GM19035 (cell line): ENCODE measurements around the gene MYOF.
A peak's percentile ranks its signal among the peaks of the same experiment; 100 is the strongest.

Experiments used
- ATAC-seq: cut with Tn5 transposase; IDR thresholded peaks from one replicate; pipeline ENCODE4 v1.9.1; 2021; ENCODE audit not compliant: unreplicated experiment

The MYOF gene

DNA sequence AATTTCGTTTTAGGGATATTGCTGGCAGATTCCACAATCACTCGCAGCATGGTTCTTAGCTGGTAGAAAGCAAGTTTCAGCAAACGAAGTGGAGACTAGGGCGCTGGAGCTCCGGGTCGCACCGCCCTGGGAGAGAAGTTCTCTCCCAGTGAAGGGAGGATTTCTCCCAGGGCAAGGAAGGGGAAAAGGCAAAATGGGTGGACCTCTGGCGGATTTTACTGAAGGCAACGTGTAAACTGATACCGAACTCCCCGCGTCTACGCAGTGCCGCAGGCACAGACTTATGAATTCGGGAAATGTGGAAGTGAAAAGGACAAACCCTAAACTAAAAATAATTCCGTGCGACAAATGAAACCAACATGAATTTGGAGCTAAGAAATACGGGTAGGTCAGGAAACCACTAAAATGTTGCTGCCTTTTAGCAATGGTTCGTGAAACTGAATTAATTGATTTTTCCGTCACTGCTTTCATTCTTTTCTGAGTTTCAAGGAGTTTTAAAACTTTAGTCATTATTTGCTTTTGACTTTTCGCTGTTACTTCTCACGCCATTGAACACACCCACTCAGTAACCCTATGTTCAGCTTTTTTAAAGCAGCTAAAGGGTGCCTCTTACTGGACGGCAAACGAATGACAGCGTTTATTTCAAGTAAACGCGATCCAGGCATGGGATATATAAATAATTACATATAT is at the start of gene MYOF:
TSS of gene MYOF (minus strand) at position 190 of the 690 bp plus-strand sequence. CDS start at position 50, 140 bp downstream.
- ATAC-seq: peak; percentile 65

DNA sequence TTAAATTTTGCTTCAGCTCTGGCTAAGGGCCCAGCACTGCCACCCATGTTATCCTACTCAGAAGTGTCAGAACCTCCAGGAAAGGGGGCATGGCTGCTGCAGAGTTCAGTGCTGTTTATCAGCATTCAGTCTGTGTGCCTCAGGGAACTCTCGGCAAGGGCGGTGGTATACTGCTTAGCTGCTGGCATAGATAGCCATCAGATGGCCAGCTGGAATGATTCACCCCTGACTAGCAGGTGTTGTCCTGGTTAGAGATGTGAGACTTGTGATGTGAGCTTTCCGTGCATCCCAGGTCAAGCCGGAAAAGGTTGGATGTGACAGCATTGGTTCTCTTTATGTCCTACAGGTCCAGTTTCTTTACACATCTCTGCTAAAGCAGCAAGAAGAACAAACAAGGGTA is 36.4 kb upstream of the MYOF start:
- no peak for ATAC-seq

DNA sequence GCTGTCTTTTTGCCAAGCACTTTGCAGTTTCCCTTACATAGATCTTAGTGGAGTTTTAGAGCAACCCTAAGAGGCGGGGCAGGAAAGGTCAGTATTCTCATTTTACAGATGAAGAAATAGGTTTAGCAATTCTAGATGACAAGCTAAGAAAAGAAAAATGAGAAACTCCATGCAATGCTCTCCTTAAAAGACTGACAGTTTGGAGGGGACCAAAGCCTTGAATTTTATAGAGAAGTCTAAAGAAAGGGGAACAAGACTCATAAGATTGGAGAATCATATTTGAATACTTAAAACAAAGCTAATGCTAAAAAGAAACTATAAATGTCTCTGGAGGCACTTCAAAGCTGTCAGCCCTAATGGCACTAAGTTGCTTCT is 33.9 kb upstream of the MYOF start:
- ATAC-seq: no peak

DNA sequence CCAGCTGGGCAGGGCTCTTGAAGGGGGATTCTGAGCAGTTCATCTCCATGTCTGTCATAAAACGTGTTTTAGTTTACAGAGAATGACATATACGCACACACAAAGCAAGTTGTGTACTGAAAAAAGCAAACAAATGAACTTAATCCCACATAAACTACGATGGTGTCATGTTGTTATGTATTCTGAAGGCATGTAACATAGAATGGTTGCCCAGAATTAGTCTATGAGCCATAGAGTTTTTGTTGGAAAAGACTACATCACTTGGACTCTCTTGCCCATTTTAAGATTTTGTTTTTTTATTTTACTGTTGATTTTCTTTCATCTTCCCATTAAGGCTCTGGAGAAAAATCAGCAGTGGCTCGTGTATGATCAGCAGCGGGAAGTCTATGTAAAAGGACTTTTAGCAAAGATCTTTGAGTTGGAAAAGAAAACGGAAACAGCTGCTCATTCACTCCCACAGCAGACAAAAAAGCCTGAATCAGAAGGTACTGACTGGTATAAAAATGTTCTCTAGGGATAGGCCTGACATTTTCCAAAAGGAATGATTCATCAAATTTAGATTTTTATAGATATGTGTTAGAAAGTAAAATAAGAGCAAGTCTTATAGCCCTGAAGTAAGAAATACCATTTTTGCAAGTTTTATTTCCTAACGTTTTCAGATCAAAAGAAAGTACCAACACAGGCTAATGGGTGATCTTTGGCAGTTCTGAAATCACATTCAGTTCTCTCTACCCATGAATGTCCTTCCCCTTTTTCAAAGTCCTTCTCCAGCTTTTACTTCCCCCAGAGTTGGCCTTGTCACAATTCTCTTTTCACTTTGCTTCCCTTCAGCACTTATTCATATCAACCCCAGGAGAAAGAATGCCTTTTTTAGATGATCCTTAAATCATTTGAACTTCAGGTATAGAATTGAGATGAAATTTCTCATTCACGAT is 33.2 kb upstream of the MYOF start:
- no peak for ATAC-seq

DNA sequence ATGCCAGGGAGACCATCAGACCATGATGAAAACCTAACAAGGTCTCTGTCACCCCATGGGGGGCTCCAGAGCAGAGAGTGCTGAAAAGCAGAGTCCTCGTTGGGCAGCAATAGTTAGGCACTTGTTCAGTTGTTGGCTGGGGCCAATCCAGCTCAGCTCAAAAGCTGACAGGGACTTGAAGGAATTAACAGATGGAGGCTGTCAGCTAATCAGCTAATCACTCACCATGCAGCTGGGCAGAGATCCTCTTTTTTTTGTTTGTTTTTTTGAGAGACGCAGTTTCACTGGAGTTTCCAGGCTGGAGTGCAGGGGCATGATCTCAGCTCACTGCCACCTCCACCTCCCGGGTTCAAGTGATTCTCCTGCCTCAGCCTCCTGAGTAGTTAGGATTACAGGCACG is 32.4 kb upstream of the MYOF start:
- no peak for ATAC-seq

- no peak for ATAC-seq
These were observed 31.0 kb upstream of the MYOF start for GRCh38 chr10:93513091-93513490.

GRCh38 chr10:93512565-93512964 is 30.4 kb upstream of the MYOF start:
- ATAC-seq: no peak

DNA sequence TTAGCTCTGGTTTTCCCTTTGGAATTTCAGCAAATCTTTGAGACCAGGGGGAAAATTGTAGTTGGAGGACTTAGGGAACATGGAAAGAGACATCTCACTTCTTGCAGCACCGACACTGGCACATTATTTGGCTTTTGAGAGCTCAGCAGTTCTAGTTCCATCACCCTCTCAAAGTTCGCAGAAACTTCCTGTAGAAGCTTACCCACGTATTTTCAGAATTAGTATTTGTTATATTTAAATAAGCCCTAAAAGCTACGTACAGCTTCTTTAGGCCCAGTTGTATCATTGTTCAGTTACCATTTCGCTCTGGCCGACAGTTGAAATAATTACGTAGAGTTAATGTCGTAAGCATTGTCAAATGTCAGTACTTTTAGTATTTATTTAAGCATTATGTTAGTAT is 27.7 kb upstream of the MYOF start:
- ATAC-seq: no peak

- ATAC-seq: no peak
These were observed 22.9 kb upstream of the MYOF start for GRCh38 chr10:93505075-93505474.

- peak; percentile 76 for ATAC-seq
These were observed 20.9 kb upstream of the MYOF start for GRCh38 chr10:93503075-93503474.

DNA sequence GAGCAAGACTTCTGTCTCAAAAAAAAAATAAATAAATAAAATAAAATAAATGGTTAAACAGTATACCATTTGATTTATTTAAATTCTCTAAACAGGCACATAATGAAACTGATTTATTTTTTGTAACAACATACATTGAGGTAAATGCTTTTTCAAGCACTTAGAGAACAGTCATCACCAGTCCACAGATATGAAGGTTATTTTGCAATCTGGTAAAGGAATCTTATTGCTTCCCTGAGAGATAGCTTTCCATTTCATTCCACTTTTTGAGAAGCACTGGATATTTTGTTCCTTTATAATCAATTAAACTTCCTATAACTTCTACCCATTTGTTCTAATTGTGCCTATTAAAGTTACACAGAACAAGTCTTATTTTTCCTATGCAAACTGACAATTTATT is 19.5 kb upstream of the MYOF start:
- ATAC-seq: no peak

DNA sequence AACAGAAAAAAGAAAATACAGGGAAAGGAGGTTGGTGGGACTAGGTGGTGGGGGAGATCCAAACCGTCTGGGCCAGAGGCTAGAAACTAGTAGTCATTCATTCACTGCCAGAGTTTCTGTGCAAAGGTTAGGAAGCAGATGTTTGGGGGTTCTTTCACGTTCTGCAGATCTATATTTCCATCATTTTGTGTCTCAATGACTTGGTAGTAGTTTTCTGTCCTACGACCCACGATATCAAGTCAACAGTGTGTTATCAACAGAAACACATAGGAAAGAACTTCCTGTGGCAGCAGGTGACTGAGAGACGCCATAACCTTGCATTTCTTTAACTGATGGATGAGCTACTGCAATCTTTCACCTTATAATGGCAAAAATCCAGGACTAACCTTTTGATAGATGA is 16.0 kb upstream of the MYOF start:
- no peak for ATAC-seq

DNA sequence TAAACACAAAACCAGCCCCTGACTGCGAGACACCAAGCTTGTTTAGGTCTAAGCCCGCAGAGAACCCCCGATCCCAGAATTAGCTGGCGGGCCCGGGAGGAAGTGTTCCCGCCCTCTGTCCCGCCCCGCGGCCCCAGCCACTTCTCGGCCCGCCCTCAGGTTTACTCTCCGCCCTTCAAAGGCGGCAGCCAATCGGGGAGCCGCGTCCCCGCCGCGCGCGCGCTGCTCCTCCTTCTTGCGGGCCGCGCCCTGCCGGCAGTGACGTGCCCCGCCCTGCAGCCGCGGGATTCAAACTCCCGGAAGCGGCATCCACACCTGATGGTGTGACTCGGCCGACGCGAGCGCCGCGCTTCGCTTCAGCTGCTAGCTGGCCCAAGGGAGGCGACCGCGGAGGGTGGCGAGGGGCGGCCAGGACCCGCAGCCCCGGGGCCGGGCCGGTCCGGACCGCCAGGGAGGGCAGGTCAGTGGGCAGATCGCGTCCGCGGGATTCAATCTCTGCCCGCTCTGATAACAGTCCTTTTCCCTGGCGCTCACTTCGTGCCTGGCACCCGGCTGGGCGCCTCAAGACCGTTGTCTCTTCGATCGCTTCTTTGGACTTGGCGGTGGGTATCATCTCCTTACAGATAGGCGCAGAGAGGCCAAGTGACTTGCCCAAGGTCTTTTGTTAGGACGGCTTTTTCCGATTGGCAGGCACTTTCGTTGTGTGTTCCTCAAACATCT is 14.3 kb upstream of the MYOF start, which contains the start of gene CEP55:
TSS of gene CEP55 (plus strand) at position 291 of the 720 bp plus-strand sequence. CDS start 3,440 bp downstream, outside the sequence.
- peak; percentile 97 for ATAC-seq

GRCh38 chr10:93495654-93496321 is 13.7 kb upstream of the MYOF start:
- peak; percentile 24 for ATAC-seq

- no peak for ATAC-seq
These were observed 12.4 kb upstream of the MYOF start for GRCh38 chr10:93494494-93494893.

DNA sequence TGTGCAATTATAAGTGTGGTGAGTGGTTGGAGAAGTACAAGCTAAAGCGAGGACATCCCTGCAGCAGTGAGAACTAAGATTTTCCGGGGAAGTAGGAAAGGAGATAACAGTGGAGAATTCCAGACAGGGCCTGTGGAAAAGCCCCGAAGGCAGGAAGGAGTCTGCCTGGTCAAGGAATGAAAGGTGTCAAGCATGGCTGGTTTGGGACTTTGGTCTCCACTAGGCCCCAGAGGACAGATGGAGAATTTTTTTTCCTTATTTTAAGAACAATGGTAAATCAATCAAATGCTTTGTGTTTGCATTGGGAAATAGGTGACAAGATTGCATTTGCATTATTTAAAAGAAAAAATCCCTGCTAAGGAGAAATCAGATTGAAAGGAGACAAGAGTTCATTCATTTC is 11.0 kb upstream of the MYOF start:
- no peak for ATAC-seq

DNA sequence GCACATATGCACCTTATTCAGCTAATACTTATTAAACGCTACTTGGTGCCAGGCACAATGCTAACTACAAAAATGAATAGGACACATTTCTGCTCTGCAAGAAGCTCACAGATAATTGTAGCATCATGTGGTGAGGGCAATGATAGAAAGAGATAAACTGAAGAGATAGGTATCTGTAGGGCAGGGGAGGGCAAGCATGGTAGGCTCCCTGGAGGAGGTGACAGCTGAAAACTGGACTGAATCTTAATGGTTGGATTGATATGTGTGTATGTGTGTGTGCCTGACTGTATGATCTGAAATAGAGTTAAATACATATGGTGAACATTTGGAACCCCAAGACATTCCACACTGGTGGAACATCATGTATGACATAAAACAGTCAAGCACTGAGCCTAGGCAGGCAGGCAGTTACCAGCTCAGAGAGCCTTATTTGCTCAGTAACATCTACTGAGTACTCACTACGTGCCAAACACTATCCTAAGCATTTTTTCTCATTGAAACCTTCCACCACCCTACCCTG is 9.5 kb upstream of the MYOF start:
- ATAC-seq: no peak

DNA sequence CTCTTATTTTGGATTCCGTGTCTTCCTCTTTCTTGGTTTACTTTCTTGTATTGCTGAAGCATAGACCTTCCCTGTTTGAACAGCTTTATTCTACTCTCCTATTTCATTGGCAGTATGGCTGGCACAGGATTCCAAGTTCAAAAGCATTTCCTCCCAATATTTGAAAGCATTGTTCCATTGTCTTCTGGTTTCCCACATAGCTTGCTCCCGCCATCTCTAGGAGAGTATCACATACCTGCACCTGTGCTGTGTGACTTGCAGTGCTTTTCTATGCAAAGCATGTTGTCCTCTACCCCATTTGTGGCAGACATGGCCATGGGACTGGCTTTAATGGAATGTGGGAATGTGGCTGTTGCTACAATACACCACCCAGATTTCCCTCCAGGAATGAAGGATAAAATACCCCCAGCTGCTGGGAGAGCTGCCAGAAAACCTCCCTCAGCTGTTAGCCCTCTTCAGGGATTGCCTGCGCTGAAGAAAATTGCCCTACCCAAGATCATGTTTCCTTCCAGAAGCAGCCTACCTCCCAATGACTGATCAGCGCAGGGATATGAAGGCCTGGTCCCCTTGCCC is 6.9 kb upstream of the MYOF start:
- no peak for ATAC-seq

- no peak for ATAC-seq
These were observed 3.6 kb upstream of the MYOF start for GRCh38 chr10:93485690-93486089.

DNA sequence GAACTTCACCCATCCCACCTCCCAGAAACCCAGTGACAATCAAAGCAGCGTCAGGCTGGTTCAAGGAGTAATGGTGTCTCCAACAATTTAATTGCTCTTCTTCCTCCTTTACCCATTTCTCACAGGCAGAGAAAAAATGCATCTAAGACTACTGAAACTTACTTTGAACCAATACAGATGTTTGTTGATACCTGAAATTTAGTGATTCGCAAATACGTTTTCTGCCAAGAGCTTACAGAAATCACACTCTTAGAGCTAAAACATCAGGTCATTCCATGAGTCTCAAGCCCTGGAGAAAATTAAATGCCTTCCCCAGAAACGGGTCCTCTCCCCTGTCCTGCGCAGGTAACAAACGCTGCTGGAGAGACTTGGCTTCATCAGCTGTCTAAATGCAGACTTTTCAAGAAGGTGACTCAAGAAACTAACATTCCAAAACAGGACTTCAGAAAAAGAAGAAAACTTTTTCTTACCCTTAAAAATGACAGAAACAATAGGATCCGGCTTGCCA is 443 bp downstream of the MYOF start:
- no peak for ATAC-seq
